Neuronal stem cell (in vitro differentiated cells): Measurements from ENCODE around the gene MFNG.

ENCODE experiments used
- DNase-seq: peaks from one replicate; pipeline ENCODE4 v3.0.0-alpha.2; 2013; ENCODE audit warnings: low spot score
- H2AFZ ChIP-seq: one replicate; pipeline ENCODE4 v1.6.1; 2013; ENCODE audit warnings: mild to moderate bottlenecking, low read length, inconsistent platforms
- H2AK5ac ChIP-seq: 2 replicates; pipeline ENCODE4 v1.6.1; 2013; ENCODE audit warnings: low read depth, mild to moderate bottlenecking, inconsistent platforms, low read length, moderate library complexity, mixed read lengths
- H2BK120ac ChIP-seq: 2 replicates; pipeline ENCODE4 v1.6.1; 2013; ENCODE audit warnings: low read depth, mild to moderate bottlenecking, inconsistent platforms, low read length, moderate library complexity, mixed read lengths
- H2BK12ac ChIP-seq: one replicate; pipeline ENCODE4 v1.6.1; 2013; ENCODE audit warnings: low read length, inconsistent platforms
- H2BK15ac ChIP-seq: 2 replicates; pipeline ENCODE4 v1.6.1; 2013; ENCODE audit warnings: mild to moderate bottlenecking, low read length, inconsistent platforms, mixed read lengths
- H2BK5ac ChIP-seq: one replicate; pipeline ENCODE4 v1.6.1; 2013; ENCODE audit warnings: inconsistent platforms, mild to moderate bottlenecking, low read length, moderate library complexity
- H3K14ac ChIP-seq: one replicate; pipeline ENCODE4 v1.6.1; 2013; ENCODE audit warnings: low read length, inconsistent platforms
- H3K18ac ChIP-seq: 2 replicates; pipeline ENCODE4 v1.6.1; 2013; ENCODE audit warnings: low read length, inconsistent platforms
- H3K23ac ChIP-seq: 2 replicates; pipeline ENCODE4 v1.6.1; 2013; ENCODE audit warnings: low read depth, mild to moderate bottlenecking, mixed read lengths, low read length, inconsistent platforms; ENCODE audit not compliant: poor library complexity
- H3K27ac ChIP-seq: replicated peaks from 3 replicates; pipeline ENCODE4 v1.5.1; 2013; ENCODE audit warnings: low read length, inconsistent platforms
- H3K27me3 ChIP-seq, 3 experiments: 2 replicates each; pipeline ENCODE4 v1.6.1; 2013; ENCODE audit warnings: low read length in 3 of 3, mild to moderate bottlenecking in 2 of 3, inconsistent platforms in 1 of 3, low read depth in 1 of 3, mixed read lengths in 1 of 3, moderate library complexity in 1 of 3; ENCODE audit not compliant: control insufficient read depth in 3 of 3, insufficient read depth in 3 of 3
- H3K36me3 ChIP-seq, 2 donors: replicated peaks in 1 of 2; 2 replicates each; pipeline ENCODE4 v1.6.1; 2013; ENCODE audit warnings: low read length in 2 of 2; ENCODE audit not compliant: control insufficient read depth in 2 of 2, insufficient read depth in 2 of 2
- H3K4ac ChIP-seq: 2 replicates; pipeline ENCODE4 v1.6.1; 2013; ENCODE audit warnings: inconsistent platforms, mild to moderate bottlenecking, low read length, moderate library complexity
- H3K4me1 ChIP-seq, 2 donors: 1 replicate in 1 of 2; 2 replicates in 1 of 2; pipeline ENCODE4 v1.6.1; 2013; ENCODE audit warnings: low read length in 2 of 2, low read depth in 1 of 2; ENCODE audit not compliant: control insufficient read depth in 2 of 2, insufficient read depth in 1 of 2
- H3K4me2 ChIP-seq: one replicate; pipeline ENCODE4 v1.6.1; 2013; ENCODE audit warnings: mild to moderate bottlenecking, low read length, inconsistent platforms; ENCODE audit not compliant: insufficient read depth, poor library complexity, severe bottlenecking
- H3K4me3 ChIP-seq, 2 donors: 2 replicates each; pipeline ENCODE4 v1.5.1; 2013; ENCODE audit warnings: low read length in 2 of 2, mild to moderate bottlenecking in 2 of 2, inconsistent platforms in 1 of 2, moderate library complexity in 1 of 2
- H3K79me1 ChIP-seq: one replicate; pipeline ENCODE4 v1.6.1; 2013; ENCODE audit warnings: low read depth, mild to moderate bottlenecking, inconsistent platforms, low read length, moderate library complexity
- H3K9ac ChIP-seq: one replicate; pipeline ENCODE4 v1.6.1; 2013; ENCODE audit warnings: mild to moderate bottlenecking, low read depth, low read length, inconsistent platforms; ENCODE audit not compliant: poor library complexity
- H3K9me3 ChIP-seq, 2 donors: replicated peaks in 1 of 2; 2 replicates each; pipeline versions ENCODE3 to v1.6.1; 2013; ENCODE audit warnings: low read length in 2 of 2, mild to moderate bottlenecking in 2 of 2, inconsistent platforms in 1 of 2, low read depth in 1 of 2, mixed read lengths in 1 of 2, moderate library complexity in 1 of 2; ENCODE audit not compliant: control insufficient read depth in 2 of 2, insufficient read depth in 1 of 2
- H4K8ac ChIP-seq: one replicate; pipeline ENCODE4 v1.6.1; 2013; ENCODE audit warnings: low read depth, mild to moderate bottlenecking, inconsistent platforms, low read length, moderate library complexity
- H4K91ac ChIP-seq: one replicate; pipeline ENCODE4 v1.6.1; 2013; ENCODE audit warnings: low read length, low read depth, mild to moderate bottlenecking, inconsistent platforms; ENCODE audit not compliant: poor library complexity
- WGBS, 2 donors: extraction: QIAGEN DNeasy Blood & Tissue Kit; methylation state at CpG; one replicate each; pipeline ENCODE4 v1.1.7; 2013; ENCODE audit warnings: missing lambda C conversion rate in 2 of 2, mixed read lengths in 1 of 2; ENCODE audit not compliant: insufficient read length in 2 of 2, insufficient replicate concordance in 1 of 2; ENCODE audit errors: extremely low coverage in 2 of 2; 5-methylcytosine and 5-hydroxymethylcytosine counted together

The MFNG gene

DNA sequence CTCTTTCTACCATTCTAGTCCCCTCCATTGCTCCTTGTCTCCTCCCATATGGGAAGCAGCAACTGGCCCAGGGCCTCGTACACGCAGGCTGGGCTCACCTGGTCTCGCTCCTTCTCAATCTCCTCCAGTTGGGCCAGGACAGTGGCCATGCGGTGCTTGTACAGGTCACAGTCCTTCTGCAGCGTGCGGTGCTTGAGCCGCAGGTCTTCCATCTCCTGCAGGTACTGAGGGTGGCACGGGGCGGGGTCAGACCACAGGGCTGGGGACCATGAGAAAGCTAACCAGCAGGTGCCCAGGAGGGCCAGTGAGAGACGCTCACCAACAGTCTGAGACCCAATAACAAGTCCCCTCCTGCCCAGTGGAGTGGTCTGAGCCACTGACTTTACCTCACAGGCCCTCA lies 21.5 kb upstream of the MFNG start:
- H2BK15ac ChIP-seq: peak overlapping the region; percentile 53
- H2AK5ac ChIP-seq: peak overlapping the region; percentile 96
- H2AFZ ChIP-seq: no peak overlapping the region
- H3K23ac ChIP-seq: peak overlapping the region; percentile 74
- peaks cover 31 to 36% of the 10 kb centered on the region in 2 donors for H3K4me1 ChIP-seq
- no peak overlapping the region for H3K4me2 ChIP-seq
- H2BK5ac ChIP-seq: peak overlapping the region; percentile 83
- no peak overlapping the region for H3K4ac ChIP-seq
- H3K9ac ChIP-seq: no peak overlapping the region
- no peak overlapping the region for H3K14ac ChIP-seq
- H4K8ac ChIP-seq: no peak overlapping the region
- H3K79me1 ChIP-seq: no peaks in the 10 kb centered on the region
- no CpG with 5 or more reads among the region's 10 CpGs for WGBS, 2 donors
- no peak overlapping the region for H4K91ac ChIP-seq
- peak overlapping the region; percentile 84 for H3K18ac ChIP-seq
- no peak for DNase-seq
- H3K27me3 ChIP-seq: no peaks in the 10 kb centered on the region
- no peak overlapping the region for H2BK120ac ChIP-seq
- H3K4me3 ChIP-seq: no peak overlapping the region
- no peak overlapping the region for H3K27ac ChIP-seq
- peak overlapping the region; percentile 99 for H2BK12ac ChIP-seq
- H3K36me3 ChIP-seq: peaks cover 3 to 49% of the 10 kb centered on the region in 2 donors
- H3K9me3 ChIP-seq: peaks cover 0 to 2% of the 10 kb centered on the region in 2 donors

GRCh38 chr22:37505989-37506388 lies 19.8 kb upstream of the MFNG start:
- Histone ChIP-seq H3K9ac (peak overlapping the region; percentile 30), H3K4ac (no peak overlapping the region), H2BK12ac (no peak overlapping the region), H4K91ac (peak overlapping the region; percentile 3), H2AK5ac (peak overlapping the region; percentile 68), H3K14ac (peak overlapping the region; percentile 73), H3K79me1 (no peaks in the 10 kb centered on the region), H2BK5ac (no peak overlapping the region), H3K36me3 (peaks cover 3 to 60% of the 10 kb centered on the region in 2 donors), H2AFZ (no peak overlapping the region), H2BK15ac (no peak overlapping the region), H3K9me3 (peaks cover 0 to 2% of the 10 kb centered on the region in 2 donors), H3K18ac (peak overlapping the region; percentile 59), H3K27ac (no peak overlapping the region), H3K27me3 (no peaks in the 10 kb centered on the region), H3K4me2 (no peak overlapping the region), H3K23ac (no peak overlapping the region), H3K4me3 (no peak overlapping the region), H4K8ac (no peak overlapping the region), H3K4me1 (peaks cover 29 to 35% of the 10 kb centered on the region in 2 donors), H2BK120ac (peak overlapping the region; percentile 34)
- WGBS, 2 donors: no CpG with 5 or more reads among the region's 14 CpGs
- no peak for DNase-seq

GRCh38 chr22:37505565-37505964 lies 19.4 kb upstream of the MFNG start:
- Histone ChIP-seq H3K36me3 (peaks cover 3 to 64% of the 10 kb centered on the region in 2 donors), H4K91ac (no peak overlapping the region), H3K4ac (no peak overlapping the region), H3K9ac (peak overlapping the region; percentile 30), H3K4me1 (peaks cover 31 to 34% of the 10 kb centered on the region in 2 donors), H4K8ac (no peak overlapping the region), H3K18ac (no peak overlapping the region), H3K27ac (no peak overlapping the region), H2BK15ac (no peak overlapping the region), H2BK5ac (no peak overlapping the region), H3K14ac (no peak overlapping the region), H3K4me3 (no peak overlapping the region), H3K9me3 (peaks cover 0 to 2% of the 10 kb centered on the region in 2 donors), H2AK5ac (peak overlapping the region; percentile 68), H2BK12ac (no peak overlapping the region), H3K79me1 (no peaks in the 10 kb centered on the region), H3K4me2 (no peak overlapping the region), H3K27me3 (no peaks in the 10 kb centered on the region), H2AFZ (no peak overlapping the region), H3K23ac (no peak overlapping the region), H2BK120ac (peak overlapping the region; percentile 34)
- no peak for DNase-seq
- no CpG with 5 or more reads among the region's 4 CpGs for WGBS, 2 donors

GRCh38 chr22:37504964-37505363 lies 18.8 kb upstream of the MFNG start:
- no peak overlapping the region for H3K4me3 ChIP-seq
- no peak overlapping the region for H3K4ac ChIP-seq
- no peak overlapping the region for H2BK5ac ChIP-seq
- H2AK5ac ChIP-seq: no peak overlapping the region
- H4K8ac ChIP-seq: no peak overlapping the region
- DNase-seq: no peak
- no peak overlapping the region for H3K18ac ChIP-seq
- no peak overlapping the region for H3K14ac ChIP-seq
- no peak overlapping the region for H2BK12ac ChIP-seq
- peaks cover 3 to 69% of the 10 kb centered on the region in 2 donors for H3K36me3 ChIP-seq
- no CpG with 5 or more reads among the region's 4 CpGs for WGBS, 2 donors
- H4K91ac ChIP-seq: no peak overlapping the region
- no peak overlapping the region for H3K9ac ChIP-seq
- no peak overlapping the region for H2AFZ ChIP-seq
- H3K4me2 ChIP-seq: no peak overlapping the region
- H3K27me3 ChIP-seq: no peaks in the 10 kb centered on the region
- H3K4me1 ChIP-seq: peaks cover 28% of the 10 kb centered on the region in 2 donors
- no peak overlapping the region for H3K23ac ChIP-seq
- no peak overlapping the region for H2BK120ac ChIP-seq
- H3K27ac ChIP-seq: no peak overlapping the region
- peaks cover 0 to 2% of the 10 kb centered on the region in 2 donors for H3K9me3 ChIP-seq
- no peak overlapping the region for H2BK15ac ChIP-seq
- H3K79me1 ChIP-seq: no peaks in the 10 kb centered on the region
